HepG2 (cell line): ENCODE measurements around the gene PCSK1. TPM values are rescaled to one million over a fixed set of nuclear protein-coding genes. Genes with fewer than 3 reads are reported as not detected.
A peak's percentile ranks its signal among the peaks of the same experiment; 100 is the strongest.

ENCODE experiments used
- ATAC-seq: fragments of 200-7000 bp; cut with Tn5 transposase; 3 replicates; pipeline ENCODE4 v1.9.1; 2020; ENCODE audit warnings: mild to moderate bottlenecking, moderate library complexity
- Bru-seq: library from RNA; stranded (reverse); fragments of 400-500 nt; gene quantifications from one replicate; lab custom pipeline; 2021; lab: Mats Ljungman, UMichigan
- BruChase-seq, 2 experiments: library from RNA; stranded (reverse); fragments of 400-500 nt; gene quantifications; one replicate each; lab custom pipeline; 2021; lab: Mats Ljungman, UMichigan
- BruUV-seq: library from RNA; stranded (reverse); fragments of 400-500 nt; replicated peaks from 2 replicates; lab custom pipeline; 2021; lab: Mats Ljungman, UMichigan
- CTCF ChIA-PET: fragments of 300-600 bp; formaldehyde crosslinking; extraction: SDS; loops from one replicate; lab custom pipeline; 2021; ENCODE audit warnings: low total read pairs, inconsistent platforms, low intra/inter-chr PET ratio; lab: Yijun Ruan, JAX
- POLR2A ChIA-PET: fragments of 350-600 bp; sonication (Branson Sonifier 250); formaldehyde crosslinking; loops from one replicate; lab custom pipeline; 2020; ENCODE audit warnings: antibody characterized with exemption, inconsistent platforms; lab: Yijun Ruan, JAX
- DNase-seq: peaks from one replicate; pipeline ENCODE4 v3.0.0-alpha.2; 2015; ENCODE audit warnings: low spot score
- FAIRE-seq: peaks from 3 replicates; lab custom pipeline; 2011; peaks lifted over from hg19 to GRCh38; lab: Jason Lieb, UNC
- H2AFZ ChIP-seq: one replicate; pipeline ENCODE4 v1.6.1; 2011; ENCODE audit warnings: low read length, inconsistent platforms
- H3K27ac ChIP-seq: fragments of 300-600 bp; 3 replicates; pipeline ENCODE4 v1.8.0; 2011; ENCODE audit warnings: mixed run types, mild to moderate bottlenecking, mixed read lengths, low read length, inconsistent platforms; ENCODE audit not compliant: insufficient read depth; ENCODE audit errors: extremely low read length
- H3K27me3 ChIP-seq, 2 experiments: fragments of 200-600 bp in 1 of 2; 2 replicates in 1 of 2; 3 replicates in 1 of 2; pipeline versions ENCODE4 v1.6.0 to v1.8.0; 2011; ENCODE audit warnings: low read length in 2 of 2, mild to moderate bottlenecking in 2 of 2, moderate library complexity in 2 of 2, inconsistent platforms in 1 of 2; ENCODE audit not compliant: insufficient read depth in 2 of 2, control insufficient read depth in 1 of 2
- H3K36me3 ChIP-seq, 2 experiments: fragments of 200-600 bp in 1 of 2; replicated peaks in 1 of 2; 2 replicates in 1 of 2; 3 replicates in 1 of 2; pipeline versions ENCODE4 v1.5.1 to v1.8.0; 2011; ENCODE audit warnings: low read length in 2 of 2, inconsistent platforms in 1 of 2; ENCODE audit not compliant: insufficient read depth in 2 of 2, control insufficient read depth in 1 of 2
- H3K4me1 ChIP-seq: 2 replicates; pipeline ENCODE4 v1.5.1; 2012; ENCODE audit warnings: low read length, inconsistent platforms; ENCODE audit not compliant: insufficient read depth
- H3K4me2 ChIP-seq: 2 replicates; pipeline ENCODE4 v1.6.0; 2011; ENCODE audit warnings: low read depth, low read length, inconsistent platforms
- H3K4me3 ChIP-seq, 3 experiments: fragments of 200-600 bp in 1 of 3; sonication (generic), shearing (Covaris generic) in 1 of 3; replicated peaks in 1 of 3; 2 replicates each; pipeline ENCODE4 v1.5.1; 2011 to 2016; ENCODE audit warnings: low read length in 3 of 3, inconsistent platforms in 2 of 3, low read depth in 2 of 3, mild to moderate bottlenecking in 2 of 3, control low read depth in 1 of 3, mixed read lengths in 1 of 3; ENCODE audit not compliant: insufficient read depth in 1 of 3
- H3K79me2 ChIP-seq: one replicate; pipeline ENCODE4 v1.6.1; 2011; ENCODE audit warnings: low read length, inconsistent platforms; ENCODE audit not compliant: insufficient read depth
- H3K9ac ChIP-seq: 2 replicates; pipeline ENCODE4 v1.6.0; 2011; ENCODE audit warnings: mild to moderate bottlenecking, low read depth, low read length, inconsistent platforms; ENCODE audit not compliant: insufficient read depth
- H3K9me3 ChIP-seq: 2 replicates; pipeline ENCODE4 v1.5.1; 2012; ENCODE audit warnings: mild to moderate bottlenecking, low read length
- H4K20me1 ChIP-seq: 2 replicates; pipeline ENCODE4 v1.6.0; 2011; ENCODE audit warnings: inconsistent platforms, mild to moderate bottlenecking, low read length, moderate library complexity; ENCODE audit not compliant: insufficient read depth
- ATF7 ChIP-seq, 2 experiments: fragments of 450-650 bp in 1 of 2; sonication (generic) in 1 of 2; formaldehyde crosslinking in 1 of 2; IDR thresholded peaks; 2 replicates each; pipeline versions ENCODE4 v1.4.0 to v1.6.1; 2016 to 2020; ENCODE audit warnings: antibody characterized with exemption in 1 of 2, mild to moderate bottlenecking in 1 of 2, missing genetic modification reagents in 1 of 2
- BRD4 ChIP-seq: sonication (generic); formaldehyde crosslinking; IDR thresholded peaks from 2 replicates; pipeline ENCODE4 v1.4.0; 2020; ENCODE audit warnings: missing genetic modification reagents
- KLF13 ChIP-seq: sonication (generic); formaldehyde crosslinking; IDR thresholded peaks from 2 replicates; pipeline ENCODE4 v1.4.0; 2020; ENCODE audit warnings: mild to moderate bottlenecking, missing genetic modification reagents
- LCORL ChIP-seq, 2 experiments: fragments of 450-650 bp in 1 of 2; sonication (generic) in 1 of 2; formaldehyde crosslinking in 1 of 2; IDR thresholded peaks; 2 replicates each; pipeline versions ENCODE4 v1.5.0 to v1.6.1; 2017 to 2020; ENCODE audit warnings: antibody characterized with exemption in 1 of 2, missing genetic modification reagents in 1 of 2
- POLR2AphosphoS2 ChIP-seq: IDR thresholded peaks from 2 replicates; pipeline ENCODE4 v1.6.1; 2011; ENCODE audit warnings: low read depth, low read length, improper control_type of control experiment
- SMARCE1 ChIP-seq: fragments of 450-650 bp; IDR thresholded peaks from 2 replicates; pipeline ENCODE4 v1.6.1; 2017; ENCODE audit warnings: borderline replicate concordance
- SNAI1 ChIP-seq: sonication (generic); formaldehyde crosslinking; IDR thresholded peaks from 2 replicates; pipeline ENCODE4 v1.5.0; 2020; ENCODE audit warnings: mild to moderate bottlenecking, missing genetic modification reagents, borderline replicate concordance
- ZNF670 ChIP-seq: sonication (generic); formaldehyde crosslinking; IDR thresholded peaks from 2 replicates; pipeline ENCODE4 v1.8.0; 2022; ENCODE audit warnings: mild to moderate bottlenecking, missing genetic modification reagents, borderline replicate concordance
- WGBS: methylation state at CpG from one replicate; pipeline ENCODE4 v1.1.6; 2017; ENCODE audit warnings: low lambda C conversion rate; 5-methylcytosine and 5-hydroxymethylcytosine counted together
- in situ Hi-C: cut with HindIII; loops from 2 replicates; pipeline ENCODE4 v1.10.0; 2017; ENCODE audit warnings: low pct_unique_long_range_greater_than_20kb; ENCODE audit not compliant: extremely low pct_ligation_motif_present
- intact Hi-C: fragments of 100-400 bp; cut with micrococcal nuclease; formaldehyde crosslinking; loops from one replicate; pipeline ENCODE4 v1.10.0; 2022; ENCODE audit not compliant: unreplicated experiment
- long read RNA-seq, 2 experiments: library from RNA in 1 of 2; library from polyadenylated mRNA in 1 of 2; stranded (forward) in 1 of 2; unstranded in 1 of 2; transcript quantifications; one replicate each; pipeline ENCODE4 v2.0.0, GENCODE V29; 2019 to 2022
- polyA minus RNA-seq, 3 experiments: library from RNA; depleted of rRNA, polyadenylated mRNA; stranded (reverse); fragments of >200 nt; gene quantifications; 2 replicates each; pipeline ENCODE4 v1.2.3, GENCODE V29; 2011; ENCODE audit warnings: low replicate concordance in 1 of 3
- polyA plus RNA-seq, 8 experiments: library from polyadenylated mRNA; depleted of rRNA in 3 of 8; stranded (reverse) in 7 of 8; unstranded in 1 of 8; fragments of >200 nt; fragmentation: Illumina TruSeq in 4 of 8; extraction: Trizol in 4 of 8; gene quantifications; 2 replicates each; pipeline versions ENCODE4 v1.2.1 to v1.2.3, GENCODE V29; 2011 to 2016; ENCODE audit warnings: low read depth in 4 of 8, missing spikeins in 1 of 8, mixed read lengths in 1 of 8; ENCODE audit not compliant: insufficient read depth in 1 of 8
- total RNA-seq, 5 experiments: library from RNA; depleted of rRNA; stranded (reverse); fragments of >200 nt; fragmentation: Illumina TruSeq; extraction: Trizol; gene quantifications; 2 replicates each; pipeline ENCODE4 v1.2.3, GENCODE V29; 2016; ENCODE audit warnings: low read depth in 1 of 5
- TF ChIP-seq, protein P1 (sequence below): sonication (generic); formaldehyde crosslinking; IDR thresholded peaks from 2 replicates; pipeline ENCODE4 v1.4.0; 2020; ENCODE audit warnings: missing genetic modification reagents
- TF ChIP-seq, protein P2 (sequence below): IDR thresholded peaks from 2 replicates; pipeline ENCODE4 v1.6.1; 2016; ENCODE audit warnings: missing compliant biosample characterization, missing genetic modification reagents, borderline replicate concordance
- TF ChIP-seq, protein P3 (sequence below): sonication (generic); formaldehyde crosslinking; IDR thresholded peaks from 2 replicates; pipeline ENCODE4 v1.4.0; 2020; ENCODE audit warnings: missing genetic modification reagents
- TF ChIP-seq, protein P4 (sequence below): sonication (generic); formaldehyde crosslinking; conservative IDR thresholded peaks from 2 replicates; pipeline ENCODE4 v1.4.0; 2020; ENCODE audit warnings: mild to moderate bottlenecking, missing genetic modification reagents, moderate library complexity

The PCSK1 gene
- total RNA-seq (2016; rRNA removed; fragmentation: Illumina TruSeq; extraction: Trizol) = not detected in 2 replicates
- total RNA-seq (2016; cell fraction: cytosol; rRNA removed; fragmentation: Illumina TruSeq; extraction: Trizol; ENCODE audit: low read depth) = not detected in 2 replicates
- total RNA-seq (2016; cell fraction: insoluble cytoplasmic fraction; rRNA removed; fragmentation: Illumina TruSeq; extraction: Trizol) = not detected in 2 replicates
- not detected in 2 replicates for total RNA-seq (2016; cell fraction: membrane; rRNA removed; fragmentation: Illumina TruSeq; extraction: Trizol)
- not detected in 2 replicates for total RNA-seq (2016; cell fraction: nucleus; rRNA removed; fragmentation: Illumina TruSeq; extraction: Trizol)
- not detected in 2 replicates for polyA plus RNA-seq (2011; rRNA removed)
- polyA plus RNA-seq (2011; cell fraction: cytosol; rRNA removed) = not detected in 2 replicates
- polyA plus RNA-seq (2011; cell fraction: nucleus; rRNA removed) = not detected in 2 replicates
- polyA plus RNA-seq (2012) = 0.03 and 0.07 TPM in 2 replicates
- not detected in 2 replicates for polyA plus RNA-seq (2016; cell fraction: cytosol; fragmentation: Illumina TruSeq; extraction: Trizol; ENCODE audit: low read depth)
- not detected in 2 replicates for polyA plus RNA-seq (2016; cell fraction: insoluble cytoplasmic fraction; fragmentation: Illumina TruSeq; extraction: Trizol; ENCODE audit: low read depth)
- not detected in 2 replicates for polyA plus RNA-seq (2016; cell fraction: membrane; fragmentation: Illumina TruSeq; extraction: Trizol; ENCODE audit: low read depth)
- not detected in 2 replicates for polyA plus RNA-seq (2016; cell fraction: nucleus; fragmentation: Illumina TruSeq; extraction: Trizol; ENCODE audit: insufficient read depth, low read depth)
- 2.2 TPM in 1 of 2 replicates, not detected in the other for polyA minus RNA-seq (2011; rRNA and poly(A)+ RNA removed; ENCODE audit: low replicate concordance)
- not detected in 2 replicates for polyA minus RNA-seq (2011; cell fraction: cytosol; rRNA and poly(A)+ RNA removed)
- not detected in 2 replicates for polyA minus RNA-seq (2011; cell fraction: nucleus; rRNA and poly(A)+ RNA removed)
- percentile 5 among the genes with signal in this experiment for Bru-seq, nascent RNA
- BruChase-seq, experiment 1, labeled RNA remaining after a 6-hour chase = percentile 7 among the genes with signal in this experiment
- percentile 3 among the genes with signal in this experiment for BruChase-seq, experiment 2, labeled RNA remaining after a 2-hour chase
- long read RNA-seq, experiment 1 = 0 reads
- long read RNA-seq, experiment 2 = 0 reads

DNA sequence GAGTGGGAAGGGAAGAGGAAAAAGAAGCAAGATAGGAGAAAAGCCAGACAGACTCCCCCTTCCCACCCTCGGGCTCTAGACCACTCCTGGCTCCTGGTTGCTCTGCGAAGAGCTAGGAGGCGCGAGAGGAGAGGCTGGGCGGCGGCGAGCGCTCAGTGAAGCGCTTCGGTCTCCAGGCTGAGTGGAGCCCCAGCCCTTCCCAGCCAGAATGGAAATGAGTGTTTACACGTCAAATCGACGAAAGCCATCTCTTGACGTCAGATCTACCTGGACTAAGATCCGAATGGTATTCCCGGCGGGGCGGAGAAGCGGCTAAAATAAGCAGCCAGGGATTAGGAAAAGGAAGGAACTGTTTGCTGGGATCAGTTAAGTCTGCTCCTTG lies at the start of gene PCSK1:
TSS of gene PCSK1 (minus strand) at position 183 of the 382 bp plus-strand sequence. CDS start 206 bp downstream, outside the sequence.
- H3K79me2 ChIP-seq = no peaks in the 10 kb centered on the region
- in situ Hi-C loops (no loop called here), intact Hi-C loops (no loop called here)
- 82% methylated on average over 19 of the region's 19 CpGs for WGBS
- no peaks in the 10 kb centered on the region for H3K36me3 ChIP-seq
- no peak within 1 kb of the TSS for H2AFZ ChIP-seq
- CTCF ChIA-PET = no interaction called here
- no peak for DNase-seq
- no peak within 1 kb of the TSS for H3K27ac ChIP-seq
- H3K9ac ChIP-seq = no peak within 1 kb of the TSS
- no peaks in the 10 kb centered on the region for H4K20me1 ChIP-seq
- BruUV-seq = no TSS peak
- POLR2A ChIA-PET = no interaction called here
- H3K4me1 ChIP-seq = no peaks in the 10 kb centered on the region
- no peaks in the 10 kb centered on the region for H3K27me3 ChIP-seq
- H3K4me2 ChIP-seq = no peak within 1 kb of the TSS
- no peak for ATAC-seq
- no peaks in the 10 kb centered on the region for H3K9me3 ChIP-seq
- no peak for FAIRE-seq
- H3K4me3 ChIP-seq = no peak within 1 kb of the TSS
- TF ChIP-seq POLR2AphosphoS2 (no peak), KLF13 (no peak), BRD4 (CRISPR knock-in tag) (no peak), SMARCE1 (no peak), SNAI1 (no peak), ATF7 (IDR thresholded peaks at IDR 0.05) (no peak), ATF7 (CRISPR knock-in tag; IDR thresholded peaks at IDR 0.05) (no peak), ZNF670 (CRISPR knock-in tag) (no peak), LCORL (IDR thresholded peaks at IDR 0.05) (no peak), LCORL (CRISPR knock-in tag; IDR thresholded peaks at IDR 0.05) (no peak)
- TF ChIP-seq, protein P1, sequence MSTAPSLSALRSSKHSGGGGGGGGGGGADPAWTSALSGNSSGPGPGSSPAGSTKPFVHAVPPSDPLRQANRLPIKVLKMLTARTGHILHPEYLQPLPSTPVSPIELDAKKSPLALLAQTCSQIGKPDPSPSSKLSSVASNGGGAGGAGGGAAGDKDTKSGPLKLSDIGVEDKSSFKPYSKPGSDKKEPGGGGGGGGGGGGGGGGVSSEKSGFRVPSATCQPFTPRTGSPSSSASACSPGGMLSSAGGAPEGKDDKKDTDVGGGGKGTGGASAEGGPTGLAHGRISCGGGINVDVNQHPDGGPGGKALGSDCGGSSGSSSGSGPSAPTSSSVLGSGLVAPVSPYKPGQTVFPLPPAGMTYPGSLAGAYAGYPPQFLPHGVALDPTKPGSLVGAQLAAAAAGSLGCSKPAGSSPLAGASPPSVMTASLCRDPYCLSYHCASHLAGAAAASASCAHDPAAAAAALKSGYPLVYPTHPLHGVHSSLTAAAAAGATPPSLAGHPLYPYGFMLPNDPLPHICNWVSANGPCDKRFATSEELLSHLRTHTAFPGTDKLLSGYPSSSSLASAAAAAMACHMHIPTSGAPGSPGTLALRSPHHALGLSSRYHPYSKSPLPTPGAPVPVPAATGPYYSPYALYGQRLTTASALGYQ (CRISPR knock-in tag) = no peak
- TF ChIP-seq, protein P2, sequence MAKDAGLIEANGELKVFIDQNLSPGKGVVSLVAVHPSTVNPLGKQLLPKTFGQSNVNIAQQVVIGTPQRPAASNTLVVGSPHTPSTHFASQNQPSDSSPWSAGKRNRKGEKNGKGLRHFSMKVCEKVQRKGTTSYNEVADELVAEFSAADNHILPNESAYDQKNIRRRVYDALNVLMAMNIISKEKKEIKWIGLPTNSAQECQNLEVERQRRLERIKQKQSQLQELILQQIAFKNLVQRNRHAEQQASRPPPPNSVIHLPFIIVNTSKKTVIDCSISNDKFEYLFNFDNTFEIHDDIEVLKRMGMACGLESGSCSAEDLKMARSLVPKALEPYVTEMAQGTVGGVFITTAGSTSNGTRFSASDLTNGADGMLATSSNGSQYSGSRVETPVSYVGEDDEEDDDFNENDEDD (CRISPR knock-in tag) = no peak
- TF ChIP-seq, protein P3, sequence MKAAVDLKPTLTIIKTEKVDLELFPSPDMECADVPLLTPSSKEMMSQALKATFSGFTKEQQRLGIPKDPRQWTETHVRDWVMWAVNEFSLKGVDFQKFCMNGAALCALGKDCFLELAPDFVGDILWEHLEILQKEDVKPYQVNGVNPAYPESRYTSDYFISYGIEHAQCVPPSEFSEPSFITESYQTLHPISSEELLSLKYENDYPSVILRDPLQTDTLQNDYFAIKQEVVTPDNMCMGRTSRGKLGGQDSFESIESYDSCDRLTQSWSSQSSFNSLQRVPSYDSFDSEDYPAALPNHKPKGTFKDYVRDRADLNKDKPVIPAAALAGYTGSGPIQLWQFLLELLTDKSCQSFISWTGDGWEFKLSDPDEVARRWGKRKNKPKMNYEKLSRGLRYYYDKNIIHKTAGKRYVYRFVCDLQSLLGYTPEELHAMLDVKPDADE (CRISPR knock-in tag) = no peak
- TF ChIP-seq, protein P4, sequence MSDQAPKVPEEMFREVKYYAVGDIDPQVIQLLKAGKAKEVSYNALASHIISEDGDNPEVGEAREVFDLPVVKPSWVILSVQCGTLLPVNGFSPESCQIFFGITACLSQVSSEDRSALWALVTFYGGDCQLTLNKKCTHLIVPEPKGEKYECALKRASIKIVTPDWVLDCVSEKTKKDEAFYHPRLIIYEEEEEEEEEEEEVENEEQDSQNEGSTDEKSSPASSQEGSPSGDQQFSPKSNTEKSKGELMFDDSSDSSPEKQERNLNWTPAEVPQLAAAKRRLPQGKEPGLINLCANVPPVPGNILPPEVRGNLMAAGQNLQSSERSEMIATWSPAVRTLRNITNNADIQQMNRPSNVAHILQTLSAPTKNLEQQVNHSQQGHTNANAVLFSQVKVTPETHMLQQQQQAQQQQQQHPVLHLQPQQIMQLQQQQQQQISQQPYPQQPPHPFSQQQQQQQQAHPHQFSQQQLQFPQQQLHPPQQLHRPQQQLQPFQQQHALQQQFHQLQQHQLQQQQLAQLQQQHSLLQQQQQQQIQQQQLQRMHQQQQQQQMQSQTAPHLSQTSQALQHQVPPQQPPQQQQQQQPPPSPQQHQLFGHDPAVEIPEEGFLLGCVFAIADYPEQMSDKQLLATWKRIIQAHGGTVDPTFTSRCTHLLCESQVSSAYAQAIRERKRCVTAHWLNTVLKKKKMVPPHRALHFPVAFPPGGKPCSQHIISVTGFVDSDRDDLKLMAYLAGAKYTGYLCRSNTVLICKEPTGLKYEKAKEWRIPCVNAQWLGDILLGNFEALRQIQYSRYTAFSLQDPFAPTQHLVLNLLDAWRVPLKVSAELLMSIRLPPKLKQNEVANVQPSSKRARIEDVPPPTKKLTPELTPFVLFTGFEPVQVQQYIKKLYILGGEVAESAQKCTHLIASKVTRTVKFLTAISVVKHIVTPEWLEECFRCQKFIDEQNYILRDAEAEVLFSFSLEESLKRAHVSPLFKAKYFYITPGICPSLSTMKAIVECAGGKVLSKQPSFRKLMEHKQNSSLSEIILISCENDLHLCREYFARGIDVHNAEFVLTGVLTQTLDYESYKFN = no peak
